Measurements from ENCODE around the gene PLPPR5. TPM values are rescaled to one million over a fixed set of nuclear protein-coding genes. Genes with fewer than 3 reads are reported as not detected.

PLPPR5 gene
- total RNA-seq, 2 donors from 2014 or later = not detected

GRCh38 chr1:98849969-98850636 is 154.6 kb downstream of the PLPPR5 start:
- H3K4me1 ChIP-seq (ENCODE audit: control insufficient read depth in 1 of 2, low read depth in 2 of 2) = no peaks in the 10 kb centered on the region
- H3K27ac ChIP-seq = no peak overlapping the region
- ATAC-seq (ENCODE audit: insufficient number of reproducible peaks, low FRiP score, low read depth) = no peak
- no peak for TF ChIP-seq CTCF (IDR thresholded peaks at IDR 0.05)
- H3K4me3 ChIP-seq = no peak overlapping the region
- H3K36me3 ChIP-seq = no peaks in the 10 kb centered on the region
- no peaks in the 10 kb centered on the region for H3K27me3 ChIP-seq (replicated peaks; ENCODE audit: insufficient read depth)
- DNase-seq (ENCODE audit: low spot score) = no peak
- no peaks in the 10 kb centered on the region for H3K9me3 ChIP-seq

- no peak for TF ChIP-seq CTCF (IDR thresholded peaks at IDR 0.05)
- no peak overlapping the region for H3K27ac ChIP-seq
- no peaks in the 10 kb centered on the region for H3K27me3 ChIP-seq (replicated peaks; ENCODE audit: insufficient read depth)
- DNase-seq (ENCODE audit: low spot score) (no peak), ATAC-seq (ENCODE audit: insufficient number of reproducible peaks, low FRiP score, low read depth) (no peak)
- H3K36me3 ChIP-seq = no peaks in the 10 kb centered on the region
- no peaks in the 10 kb centered on the region for H3K4me1 ChIP-seq (ENCODE audit: control insufficient read depth in 1 of 2, low read depth in 2 of 2)
- H3K9me3 ChIP-seq = no peaks in the 10 kb centered on the region
- H3K4me3 ChIP-seq = no peak overlapping the region
These were observed 162.4 kb downstream of the PLPPR5 start for GRCh38 chr1:98842241-98842640.

Measured in thoracic aorta (tissue), 2 donors.